GM18517 (cell line): ENCODE results near the gene TFIP11.

Source experiments
- ATAC-seq: cut with Tn5 transposase; IDR thresholded peaks from one replicate; pipeline ENCODE4 v1.9.1; 2021; ENCODE audit warnings: mild to moderate bottlenecking, moderate library complexity; ENCODE audit not compliant: unreplicated experiment

Gene TFIP11

DNA sequence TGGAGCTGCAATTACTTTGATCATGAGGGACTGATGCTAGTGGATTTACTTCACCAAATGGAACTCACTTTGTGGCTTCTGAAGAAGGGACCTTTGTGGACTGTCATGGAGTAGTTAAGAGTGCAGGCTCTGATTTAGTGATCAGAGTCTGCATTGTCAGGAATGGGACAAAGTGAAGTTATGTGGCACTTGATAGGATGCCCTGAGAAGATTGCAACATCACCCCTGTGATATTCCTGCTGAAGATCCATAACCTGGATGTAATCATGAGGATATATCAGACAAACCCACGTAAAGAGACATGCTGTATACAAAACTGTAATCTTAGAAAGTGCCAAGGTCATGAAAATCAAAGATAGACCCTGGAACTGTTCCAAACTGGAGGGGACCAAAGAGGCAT is 1.6 kb upstream of the TFIP11 start:
- ATAC-seq, result no peak

GRCh38 chr22:26508148-26508547 is 4.1 kb downstream of the TFIP11 start:
- ATAC-seq, result no peak

DNA sequence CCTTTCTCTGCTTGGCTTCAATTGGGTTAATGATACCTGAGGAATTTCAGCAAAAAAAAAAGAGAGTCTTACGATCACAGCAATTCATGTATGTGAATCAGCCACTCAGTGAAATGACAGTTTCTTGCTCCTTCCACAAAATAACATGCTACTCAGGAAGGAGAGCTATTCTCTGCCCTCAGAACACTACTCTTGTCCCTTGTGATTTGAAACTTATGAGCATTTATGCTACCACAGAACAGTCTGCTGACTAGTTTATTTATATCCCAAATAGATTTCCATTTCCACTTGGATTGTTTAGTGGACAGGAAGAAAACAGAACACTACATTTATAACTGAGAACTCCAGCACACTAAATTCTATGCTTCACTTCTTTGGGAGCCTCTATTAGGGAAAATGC is 8.5 kb downstream of the TFIP11 start:
- no peak for ATAC-seq

GRCh38 chr22:26502688-26503561 is 9.3 kb downstream of the TFIP11 start:
- ATAC-seq, result no peak

GRCh38 chr22:26501996-26502395 is 10.3 kb downstream of the TFIP11 start:
- ATAC-seq, result no peak

DNA sequence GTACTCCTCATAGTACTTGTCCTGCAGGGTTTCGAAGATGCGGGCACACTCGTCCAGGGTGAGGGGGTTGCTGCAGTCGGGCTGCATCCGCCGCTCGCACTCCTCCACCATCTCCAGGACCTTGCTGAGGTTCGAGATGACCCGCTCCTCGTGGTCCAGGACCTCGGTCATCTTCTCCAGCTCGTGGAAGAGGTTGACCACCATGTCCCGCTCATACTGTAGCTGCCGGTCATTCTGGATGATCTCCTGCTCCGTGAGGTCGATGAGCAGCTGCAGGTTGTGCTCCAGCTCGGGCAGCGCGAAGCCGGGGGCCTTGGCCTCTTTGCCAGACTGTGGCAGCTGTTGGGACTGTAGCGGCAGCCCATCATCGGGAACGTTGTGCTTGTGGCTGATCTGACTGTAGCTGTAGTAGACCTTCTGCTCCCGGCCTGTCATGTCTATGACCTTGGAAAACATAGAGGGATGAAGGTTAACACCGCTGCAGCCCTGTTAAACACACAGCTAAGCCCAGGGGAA is 13.0 kb downstream of the TFIP11 start:
- ATAC-seq, result no peak

DNA sequence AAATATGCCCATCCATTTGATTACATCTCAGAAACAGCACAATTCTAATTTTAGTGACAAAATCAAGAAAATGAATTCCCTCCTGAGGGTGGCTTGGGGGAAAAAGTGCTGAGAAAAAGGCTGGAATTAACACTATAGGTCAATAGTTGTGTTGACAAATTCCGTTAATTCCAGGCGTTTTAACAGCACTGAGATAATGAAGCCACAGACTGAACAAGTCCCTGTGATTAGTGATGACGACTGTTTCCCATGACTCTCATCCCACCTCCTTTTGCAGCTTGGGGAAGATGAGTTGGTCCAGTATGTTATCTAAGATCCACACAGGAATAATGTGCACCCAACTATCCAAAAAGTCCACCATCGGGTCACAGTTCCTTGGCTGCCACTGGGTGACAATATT is 15.8 kb downstream of the TFIP11 start:
- ATAC-seq, result no peak

GRCh38 chr22:26494506-26494905 is 17.8 kb downstream of the TFIP11 start:
- ATAC-seq, result no peak

DNA sequence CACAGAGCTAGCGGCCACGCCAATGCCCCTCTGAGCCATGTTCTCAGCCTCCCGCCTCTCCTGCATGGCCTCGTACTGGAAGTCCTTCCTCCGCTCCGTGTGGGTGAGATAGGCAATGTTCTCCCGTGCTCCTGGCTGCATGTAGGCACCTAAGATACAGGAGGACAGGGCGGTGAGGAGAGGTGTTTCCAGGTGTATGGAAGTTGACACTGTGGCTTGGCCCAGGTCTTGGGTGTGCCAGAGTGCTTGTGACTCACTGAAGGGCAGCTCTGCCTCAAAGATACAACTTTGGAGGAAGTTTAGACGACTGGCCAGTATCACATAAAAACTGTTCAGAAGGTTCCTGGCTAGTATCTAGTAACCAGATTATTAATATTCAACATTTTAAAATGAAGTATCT is 20.1 kb downstream of the TFIP11 start:
- no peak for ATAC-seq

- ATAC-seq, result no peak
Measured at GRCh38 chr22:26489447-26490036, 22.7 kb downstream of the TFIP11 start.

DNA sequence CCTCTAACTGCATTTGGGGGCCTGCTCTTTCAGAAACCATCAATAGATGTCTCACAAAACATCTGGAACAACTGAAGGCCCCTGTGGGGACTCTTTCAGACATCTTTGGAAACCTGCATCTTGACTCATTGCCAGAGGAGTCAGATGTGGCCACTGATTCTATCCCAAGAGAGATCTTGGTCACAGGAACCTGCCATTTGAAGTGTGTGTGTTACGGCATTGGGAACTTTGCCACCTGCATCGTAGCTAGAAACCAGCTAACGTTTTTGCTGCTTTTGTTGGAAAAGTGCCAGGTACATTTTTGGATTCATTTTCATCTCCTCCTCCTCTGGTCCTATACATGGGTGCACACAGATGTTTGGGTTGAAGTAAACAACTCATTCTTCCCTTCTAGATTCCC is 24.3 kb downstream of the TFIP11 start:
- ATAC-seq, result no peak

- ATAC-seq, result no peak
Measured at GRCh38 chr22:26486394-26486793, 25.9 kb downstream of the TFIP11 start.

DNA sequence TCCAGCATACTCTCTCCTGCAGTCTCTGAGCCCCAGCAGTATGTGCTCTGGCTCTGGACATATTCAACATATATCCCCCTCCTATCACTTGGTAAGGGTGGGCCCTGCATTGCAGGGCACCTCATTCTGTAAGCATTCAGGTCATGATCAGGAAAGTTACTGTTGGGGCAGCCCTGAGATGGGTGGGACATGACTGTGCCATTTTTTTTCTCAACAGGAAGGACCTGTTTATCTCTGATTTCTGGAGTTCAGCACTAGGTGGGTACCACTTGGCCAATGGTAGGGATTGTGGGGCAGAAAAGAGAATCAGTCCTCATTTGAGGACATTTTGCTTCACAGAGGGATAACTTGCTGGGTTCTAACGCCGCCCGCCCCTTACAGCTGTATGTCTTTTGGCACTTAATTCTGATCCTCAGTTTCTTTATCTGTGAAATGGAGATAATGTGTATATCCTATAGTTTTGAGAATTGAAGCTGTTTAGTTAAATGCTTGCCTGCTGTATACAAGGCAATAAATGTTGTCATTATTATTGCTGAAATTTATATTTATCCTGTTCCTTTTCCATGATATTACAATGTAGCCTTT is 26.4 kb downstream of the TFIP11 start:
- no peak for ATAC-seq

DNA sequence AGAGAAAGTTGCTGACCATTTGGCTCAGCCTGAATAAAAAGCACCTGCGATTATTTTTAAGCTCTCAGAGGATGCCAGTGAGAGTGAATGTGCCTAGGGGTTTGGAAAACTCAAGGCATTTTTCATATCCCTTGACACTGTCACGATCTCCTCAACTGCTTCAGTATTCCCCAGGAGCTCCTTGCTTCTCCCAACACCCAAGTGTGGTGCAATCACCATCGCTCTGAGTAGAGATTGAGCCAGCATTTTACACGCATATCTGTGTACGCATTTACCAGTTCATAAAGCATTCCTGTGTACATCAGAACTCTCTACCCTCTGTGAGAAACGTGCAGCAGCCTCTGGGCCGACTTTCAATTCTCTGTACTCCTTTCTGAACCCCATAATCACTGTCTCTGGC is 27.3 kb downstream of the TFIP11 start:
- ATAC-seq, result no peak

- ATAC-seq, result no peak
Measured at GRCh38 chr22:26484360-26484706, 27.9 kb downstream of the TFIP11 start.

GRCh38 chr22:26483439-26484359 is 28.6 kb downstream of the TFIP11 start, which contains the start of the genes HPS4 and SRRD:
Gene HPS4 (minus strand): TSS chr22:26483783. CDS start chr22:26481762, 2,021 bp downstream.
Gene SRRD (plus strand): TSS chr22:26483877. CDS start chr22:26483891, 14 bp downstream.
- peak; percentile 51 for ATAC-seq

- no peak for ATAC-seq
Measured at GRCh38 chr22:26483043-26483438, 29.2 kb downstream of the TFIP11 start.

DNA sequence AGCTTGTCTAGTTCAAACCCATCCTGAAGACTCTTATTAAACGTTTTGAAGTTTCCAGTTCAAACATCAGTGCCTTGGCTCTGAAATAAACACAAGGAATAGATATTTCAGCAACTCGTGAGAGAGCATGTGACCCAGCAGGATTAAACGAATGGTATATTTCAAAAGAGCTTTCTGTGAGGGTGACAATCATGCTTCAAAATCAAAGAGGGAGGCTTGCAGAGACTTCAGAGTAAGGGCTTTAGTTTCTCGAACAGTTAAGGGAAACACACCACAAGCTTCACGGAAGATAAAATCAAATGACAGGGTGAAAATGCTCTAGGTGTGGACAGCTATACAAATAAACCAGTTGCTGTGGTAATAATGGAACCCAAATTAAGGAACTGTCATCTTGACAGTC is 30.1 kb downstream of the TFIP11 start:
- ATAC-seq, result no peak

DNA sequence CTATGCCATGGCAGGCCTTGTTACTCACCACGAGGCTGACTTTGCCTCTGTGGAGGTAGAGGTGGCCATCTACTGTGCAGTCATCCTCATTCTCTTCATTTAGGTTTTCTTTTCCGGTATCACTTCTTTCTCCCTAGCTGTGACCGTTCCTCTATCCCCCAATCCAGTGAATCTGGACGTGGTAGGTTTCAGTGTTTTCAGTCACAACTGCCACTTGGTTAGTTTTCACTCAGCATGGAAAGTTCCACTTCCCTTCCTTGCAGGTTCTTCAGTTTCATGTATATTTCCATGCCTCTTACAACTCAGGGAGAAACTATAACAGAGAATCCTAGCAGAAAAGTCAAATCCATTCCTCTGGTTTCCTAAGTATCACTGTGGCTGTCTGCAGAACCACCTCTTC is 30.6 kb downstream of the TFIP11 start:
- ATAC-seq, result no peak

GRCh38 chr22:26481112-26481693 is 31.1 kb downstream of the TFIP11 start:
- ATAC-seq, result no peak

DNA sequence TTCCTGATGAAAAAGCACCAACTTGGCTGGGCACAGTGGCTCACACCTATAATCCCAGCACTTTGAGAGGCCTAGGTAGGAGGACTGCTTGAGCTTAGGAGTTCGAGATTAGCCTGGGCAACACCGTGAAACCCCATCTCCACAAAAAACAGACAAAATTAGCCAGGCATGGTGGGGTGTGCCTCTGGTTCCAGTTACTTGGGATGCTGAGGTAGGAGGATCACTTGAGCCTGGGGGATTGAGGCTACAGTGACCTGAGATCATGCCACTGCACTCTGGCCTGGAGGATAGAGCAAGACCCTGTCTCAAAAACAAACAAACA is 31.7 kb downstream of the TFIP11 start:
- ATAC-seq, result no peak
